B cell (primary cell): ENCODE data around the gene AQP11.

ENCODE experiments used
- EZH2 ChIP-seq: IDR thresholded peaks from 2 replicates; pipeline ENCODE4 v1.6.1; 2012; ENCODE audit warnings: borderline replicate concordance, low read depth, mild to moderate bottlenecking, moderate library complexity, low read length; ENCODE audit not compliant: insufficient read depth, poor library complexity, severe bottlenecking
- TF ChIP-seq, protein P1 (sequence below): fragments of 200-600 bp; IDR thresholded peaks from one replicate; pipeline ENCODE4 v1.8.0; 2022; ENCODE audit warnings: antibody characterized with exemption, mild to moderate bottlenecking

- no peak for TF ChIP-seq EZH2
- TF ChIP-seq, protein P1, sequence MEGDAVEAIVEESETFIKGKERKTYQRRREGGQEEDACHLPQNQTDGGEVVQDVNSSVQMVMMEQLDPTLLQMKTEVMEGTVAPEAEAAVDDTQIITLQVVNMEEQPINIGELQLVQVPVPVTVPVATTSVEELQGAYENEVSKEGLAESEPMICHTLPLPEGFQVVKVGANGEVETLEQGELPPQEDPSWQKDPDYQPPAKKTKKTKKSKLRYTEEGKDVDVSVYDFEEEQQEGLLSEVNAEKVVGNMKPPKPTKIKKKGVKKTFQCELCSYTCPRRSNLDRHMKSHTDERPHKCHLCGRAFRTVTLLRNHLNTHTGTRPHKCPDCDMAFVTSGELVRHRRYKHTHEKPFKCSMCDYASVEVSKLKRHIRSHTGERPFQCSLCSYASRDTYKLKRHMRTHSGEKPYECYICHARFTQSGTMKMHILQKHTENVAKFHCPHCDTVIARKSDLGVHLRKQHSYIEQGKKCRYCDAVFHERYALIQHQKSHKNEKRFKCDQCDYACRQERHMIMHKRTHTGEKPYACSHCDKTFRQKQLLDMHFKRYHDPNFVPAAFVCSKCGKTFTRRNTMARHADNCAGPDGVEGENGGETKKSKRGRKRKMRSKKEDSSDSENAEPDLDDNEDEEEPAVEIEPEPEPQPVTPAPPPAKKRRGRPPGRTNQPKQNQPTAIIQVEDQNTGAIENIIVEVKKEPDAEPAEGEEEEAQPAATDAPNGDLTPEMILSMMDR = no peak
These were observed 20.7 kb upstream of the AQP11 start for GRCh38 chr11:77568916-77569675.
